ENCODE measurements around the gene GPRC6A.
"Not testable (repeated sequence)": the region's sequence is repeated elsewhere in the genome, so short reads cannot be mapped to it uniquely, and the experiment has no call there.

The GPRC6A gene, protein sequence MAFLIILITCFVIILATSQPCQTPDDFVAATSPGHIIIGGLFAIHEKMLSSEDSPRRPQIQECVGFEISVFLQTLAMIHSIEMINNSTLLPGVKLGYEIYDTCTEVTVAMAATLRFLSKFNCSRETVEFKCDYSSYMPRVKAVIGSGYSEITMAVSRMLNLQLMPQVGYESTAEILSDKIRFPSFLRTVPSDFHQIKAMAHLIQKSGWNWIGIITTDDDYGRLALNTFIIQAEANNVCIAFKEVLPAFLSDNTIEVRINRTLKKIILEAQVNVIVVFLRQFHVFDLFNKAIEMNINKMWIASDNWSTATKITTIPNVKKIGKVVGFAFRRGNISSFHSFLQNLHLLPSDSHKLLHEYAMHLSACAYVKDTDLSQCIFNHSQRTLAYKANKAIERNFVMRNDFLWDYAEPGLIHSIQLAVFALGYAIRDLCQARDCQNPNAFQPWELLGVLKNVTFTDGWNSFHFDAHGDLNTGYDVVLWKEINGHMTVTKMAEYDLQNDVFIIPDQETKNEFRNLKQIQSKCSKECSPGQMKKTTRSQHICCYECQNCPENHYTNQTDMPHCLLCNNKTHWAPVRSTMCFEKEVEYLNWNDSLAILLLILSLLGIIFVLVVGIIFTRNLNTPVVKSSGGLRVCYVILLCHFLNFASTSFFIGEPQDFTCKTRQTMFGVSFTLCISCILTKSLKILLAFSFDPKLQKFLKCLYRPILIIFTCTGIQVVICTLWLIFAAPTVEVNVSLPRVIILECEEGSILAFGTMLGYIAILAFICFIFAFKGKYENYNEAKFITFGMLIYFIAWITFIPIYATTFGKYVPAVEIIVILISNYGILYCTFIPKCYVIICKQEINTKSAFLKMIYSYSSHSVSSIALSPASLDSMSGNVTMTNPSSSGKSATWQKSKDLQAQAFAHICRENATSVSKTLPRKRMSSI

DNA sequence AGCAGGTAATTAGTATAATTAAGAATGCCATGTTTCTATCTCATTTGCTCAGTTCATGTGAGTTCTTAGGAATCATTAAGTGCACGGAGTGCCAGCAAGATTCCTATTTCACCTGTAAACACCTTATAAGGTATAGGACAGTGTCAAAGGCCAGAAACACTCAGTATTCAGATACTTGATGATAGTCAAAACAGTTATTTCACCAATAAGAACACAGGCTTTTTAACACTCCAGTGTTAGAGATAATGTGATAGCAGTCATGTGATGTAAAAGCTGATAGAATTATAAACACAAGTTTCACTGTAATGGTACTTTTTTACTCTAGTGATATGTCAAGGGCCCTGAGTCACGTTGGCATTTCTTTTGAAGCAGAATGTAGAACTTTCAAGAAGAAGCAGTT, at the start of gene GPRC6A:
GPRC6A (minus strand) TSS at position 101 of the 400 bp plus-strand sequence; CDS start at position 31, 70 bp downstream.
- no peak for DNase-seq (ENCODE audit: low spot score)

DNA sequence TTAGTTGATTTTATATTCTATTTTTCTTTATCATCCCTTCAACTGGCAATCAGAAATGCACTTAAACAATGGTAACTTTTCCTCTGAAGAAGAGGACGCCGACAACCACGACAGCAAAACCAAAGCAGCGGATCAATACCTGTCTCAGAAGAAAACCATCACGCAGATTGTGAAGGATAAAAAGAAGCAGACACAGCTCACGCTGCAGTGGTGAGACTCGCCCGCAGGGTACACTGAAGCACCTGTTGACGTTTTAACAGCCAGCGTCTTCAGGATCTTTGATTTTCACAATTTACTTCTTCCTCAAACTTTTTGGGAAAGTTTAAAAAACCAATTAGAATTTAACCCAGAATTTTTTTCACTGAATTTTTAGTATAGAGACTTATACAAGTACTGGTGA, 48.9 kb upstream of the GPRC6A start:
- DNase-seq (ENCODE audit: low spot score), result no peak

DNA sequence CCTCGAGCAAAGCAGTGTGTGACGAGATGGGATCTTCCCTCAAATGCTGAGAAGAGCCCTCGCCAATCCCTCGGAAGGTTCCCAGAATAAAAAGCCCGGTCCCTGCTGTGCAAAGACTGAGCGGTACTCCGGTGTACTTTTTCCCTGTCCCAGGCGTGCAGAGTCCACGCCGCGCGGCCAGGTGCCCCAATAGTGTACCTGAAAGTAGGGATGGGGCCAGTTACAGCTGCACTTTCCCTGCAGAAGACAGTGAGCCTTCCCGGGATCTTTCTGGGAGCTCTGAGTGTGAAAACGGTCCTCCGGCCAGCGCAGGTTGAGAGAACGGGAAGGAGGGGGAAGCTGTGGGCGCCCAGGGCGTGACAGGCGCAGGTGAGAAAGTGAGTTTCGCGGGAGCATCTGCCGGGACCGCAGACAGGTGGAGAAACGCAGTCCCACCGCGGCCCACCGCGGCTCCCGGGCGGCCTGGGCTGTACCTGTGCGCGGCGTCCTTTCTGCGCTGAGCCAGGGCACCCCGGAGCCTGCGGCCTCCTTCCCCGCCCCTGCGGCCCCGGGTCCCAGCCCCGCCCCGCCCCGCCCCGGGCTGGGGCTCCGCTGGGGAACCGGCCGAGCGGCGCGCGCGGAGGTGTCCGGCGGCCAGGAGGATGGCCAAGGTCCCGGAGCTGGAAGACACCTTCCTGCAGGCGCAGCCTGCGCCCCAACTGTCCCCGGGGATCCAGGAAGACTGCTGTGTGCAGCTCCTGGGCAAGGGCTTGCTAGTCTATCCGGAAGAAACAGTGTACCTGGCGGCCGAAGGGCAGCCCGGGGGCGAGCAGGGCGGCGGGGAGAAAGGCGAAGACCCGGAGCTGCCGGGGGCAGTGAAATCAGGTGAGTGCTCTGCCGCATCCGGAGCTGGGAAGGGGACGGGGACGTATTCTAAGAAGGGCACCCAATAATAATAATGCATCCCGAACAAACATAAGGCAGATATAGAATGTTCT, 48.0 kb upstream of the GPRC6A start, which contains the start of gene RFX6:
RFX6 (plus strand) TSS at position 608 of the 977 bp plus-strand sequence; CDS start at position 642, 34 bp downstream.
- DNase-seq (ENCODE audit: low spot score), result peak; percentile 52

DNA sequence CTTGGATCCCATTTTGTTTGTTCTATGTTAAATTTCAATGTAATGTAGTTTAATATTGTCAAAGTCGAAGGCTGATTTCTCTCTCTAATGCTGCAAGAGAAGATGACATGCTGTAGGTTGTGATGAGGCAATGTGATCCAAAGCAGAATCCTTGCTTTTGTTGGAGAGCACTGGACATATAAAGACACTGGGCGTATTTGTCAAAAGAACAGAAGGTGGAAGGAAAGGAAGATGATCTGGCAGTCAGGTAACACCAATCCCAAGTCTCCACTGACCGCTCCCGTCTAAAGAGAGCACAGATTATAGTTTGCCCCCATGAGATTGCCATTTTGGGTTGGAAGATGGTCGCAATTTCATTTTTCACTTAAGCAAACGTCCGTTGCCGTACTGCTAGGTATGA, 47.2 kb upstream of the GPRC6A start:
- no peak for DNase-seq (ENCODE audit: low spot score)

DNA sequence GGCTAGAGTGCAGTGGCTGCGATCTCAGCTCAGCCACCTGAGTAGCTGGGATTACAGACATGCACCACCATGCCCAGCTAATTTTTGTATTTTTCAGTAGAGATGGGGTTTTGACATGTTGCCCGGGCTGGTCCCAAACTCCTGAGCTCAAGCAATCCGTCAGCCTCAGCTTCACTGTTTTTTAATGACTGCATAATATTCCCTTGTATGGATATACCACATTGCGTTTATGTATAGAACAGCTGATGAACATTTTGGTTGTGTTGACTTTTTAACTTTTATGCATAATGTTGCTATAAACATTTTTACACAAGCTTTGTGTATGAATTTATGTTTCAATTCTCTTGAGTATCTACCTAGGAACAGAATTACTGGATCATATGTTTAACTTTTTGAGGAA, 43.9 kb upstream of the GPRC6A start:
- no peak for DNase-seq (ENCODE audit: low spot score)

DNA sequence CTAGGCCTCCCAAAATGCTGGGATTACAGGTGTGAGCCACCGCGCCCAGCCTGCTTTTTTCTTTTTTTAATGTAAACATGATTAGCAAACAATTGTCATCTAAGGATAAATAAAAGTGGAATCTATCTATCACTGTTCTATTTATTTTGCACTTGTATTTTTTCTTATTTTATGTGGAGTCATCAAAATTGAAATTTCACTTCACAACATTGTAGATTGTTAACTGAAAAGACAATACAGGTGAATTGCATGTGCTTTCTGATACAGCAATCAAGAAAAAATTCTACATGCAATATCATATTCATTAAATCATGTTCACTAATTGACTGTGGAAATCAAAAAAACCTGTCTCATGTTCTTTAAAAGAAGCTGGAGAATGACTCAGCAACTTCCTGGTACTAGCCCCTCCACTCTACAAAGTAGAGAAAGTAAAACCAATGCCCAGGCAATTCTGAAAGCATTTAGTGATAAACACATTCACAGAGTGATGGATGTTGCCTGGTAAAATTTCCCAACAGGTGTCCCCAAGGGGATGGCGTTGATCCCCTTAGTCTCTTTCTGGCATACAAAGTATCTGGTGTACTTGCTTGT, 37.5 kb upstream of the GPRC6A start:
- DNase-seq (ENCODE audit: low spot score), result no peak

DNA sequence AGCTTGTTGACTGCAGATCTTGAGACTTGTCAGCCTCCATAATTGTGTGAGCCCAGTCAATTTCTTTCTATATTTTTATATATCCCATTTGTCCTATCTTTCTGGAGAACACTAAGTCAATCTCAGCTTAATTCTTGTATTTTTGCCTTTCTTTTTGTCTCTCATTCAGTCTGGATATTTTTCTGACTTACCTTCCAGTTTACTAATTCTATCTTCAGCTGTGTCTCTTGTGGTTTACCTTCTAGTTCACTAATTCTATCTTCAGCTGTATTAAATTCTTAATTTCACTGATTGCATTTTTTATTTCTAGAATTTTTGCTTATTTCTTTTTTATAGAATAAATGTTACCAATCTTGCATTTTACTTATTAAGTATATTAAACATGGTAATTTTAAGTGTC, 30.4 kb upstream of the GPRC6A start:
- no peak for DNase-seq (ENCODE audit: low spot score)

DNA sequence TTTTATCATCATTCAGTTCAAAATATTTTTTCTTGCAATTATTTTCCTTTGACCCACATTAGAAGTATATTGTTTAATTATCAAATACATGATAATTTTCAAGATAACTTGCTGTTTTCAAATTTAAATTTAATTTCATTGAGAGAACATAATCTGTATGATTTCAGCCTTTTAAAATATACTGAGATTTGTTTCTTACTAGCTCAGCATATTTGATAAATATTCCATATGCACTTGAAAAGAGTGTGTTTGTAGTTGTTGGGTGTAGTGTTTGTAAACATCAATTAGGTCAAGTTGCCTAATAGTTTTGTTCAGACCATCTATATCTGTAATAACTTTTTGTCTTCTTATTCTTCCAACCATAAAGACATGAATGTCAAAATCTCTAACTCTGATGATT, 29.2 kb upstream of the GPRC6A start:
- no peak for DNase-seq (ENCODE audit: low spot score)

DNA sequence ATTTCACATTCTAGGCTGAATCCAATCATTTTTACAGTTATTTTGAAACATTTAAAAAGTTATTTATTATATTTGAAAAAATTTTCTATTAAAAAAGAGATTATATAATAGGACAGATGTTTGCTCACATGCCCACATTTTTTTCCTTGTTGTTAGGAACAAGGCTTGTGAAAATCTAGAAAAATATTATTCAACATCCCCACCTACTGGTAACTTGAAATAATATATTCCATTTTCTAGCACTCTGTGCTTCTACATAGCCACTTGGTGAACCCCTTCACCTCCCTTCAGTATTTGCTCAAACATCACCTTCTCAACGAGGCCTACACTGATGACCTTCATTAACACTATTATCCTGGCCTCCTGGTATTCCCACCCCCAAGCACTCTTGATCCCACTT, 18.3 kb upstream of the GPRC6A start:
- peak; percentile 18 for DNase-seq (ENCODE audit: low spot score)

DNA sequence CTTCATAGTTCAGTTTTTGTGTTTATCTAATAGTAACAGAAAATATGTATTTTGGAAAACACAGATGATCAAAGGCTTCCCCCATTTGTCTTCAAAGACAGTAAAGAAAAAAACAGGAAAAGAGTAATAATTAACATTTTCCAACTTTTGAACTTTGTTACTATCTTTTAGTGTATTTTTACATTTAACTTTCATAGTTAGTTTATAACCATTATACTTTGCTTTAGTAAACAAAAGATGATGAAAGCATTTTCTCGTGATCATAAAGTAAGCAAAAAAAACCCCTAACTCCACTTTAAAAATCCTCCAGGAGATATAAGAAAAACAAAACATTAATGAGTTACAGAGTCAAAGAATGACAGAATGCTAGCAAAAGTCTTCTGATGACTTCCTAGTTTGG, 13.6 kb upstream of the GPRC6A start:
- no peak for DNase-seq (ENCODE audit: low spot score)

DNA sequence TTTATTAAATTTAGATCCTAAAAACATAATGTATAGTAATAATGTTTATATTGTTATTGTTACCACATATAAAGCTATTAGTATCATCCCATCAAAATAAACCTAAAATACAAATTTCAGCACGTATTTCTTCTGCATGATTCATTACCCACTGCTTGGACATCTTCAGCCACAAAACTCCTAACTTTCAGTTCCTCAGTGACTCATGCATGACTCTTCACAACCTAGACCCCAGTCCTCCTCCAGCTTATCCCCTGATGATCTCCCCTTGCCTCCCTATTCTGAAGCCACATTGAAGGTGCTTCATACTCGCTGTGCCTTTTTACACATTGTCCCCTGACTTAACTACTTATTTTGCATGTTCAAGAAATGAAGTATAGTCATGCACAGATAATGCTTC, 11.2 kb upstream of the GPRC6A start:
- no peak for DNase-seq (ENCODE audit: low spot score)

DNA sequence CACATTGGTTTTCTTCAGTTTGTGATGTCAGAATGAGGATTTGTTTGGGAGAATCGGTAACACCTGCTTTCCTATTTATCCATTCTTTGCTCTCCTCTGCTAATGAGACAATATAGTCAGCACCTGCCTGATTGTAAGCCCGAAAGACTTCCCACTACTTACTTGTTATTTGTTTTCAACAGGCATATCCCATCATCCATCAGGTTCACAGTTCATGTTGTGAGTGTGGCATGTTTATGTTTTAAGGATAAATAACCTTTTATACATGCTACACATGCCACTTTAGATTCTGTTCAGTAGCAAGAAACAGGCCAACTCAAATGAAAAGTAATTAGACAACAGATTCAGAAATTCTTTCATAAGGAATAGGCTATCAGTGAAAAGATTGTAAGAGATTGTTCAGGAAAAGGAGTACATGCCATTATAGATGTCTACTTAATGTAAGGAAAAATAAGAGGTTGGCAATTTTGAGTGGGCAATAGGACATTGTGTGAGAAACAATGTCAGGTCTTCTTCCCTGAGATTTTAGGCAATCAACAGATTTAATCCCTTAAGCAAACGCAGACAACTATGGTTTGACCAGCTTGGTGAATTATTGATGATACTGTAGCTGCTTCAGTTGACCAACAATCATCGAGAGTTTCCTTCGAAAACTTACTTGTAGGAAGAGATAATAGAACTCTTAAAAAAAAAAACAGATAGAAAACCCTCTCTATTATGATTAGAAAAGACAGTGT, 7.9 kb upstream of the GPRC6A start:
- no peak for DNase-seq (ENCODE audit: low spot score)

DNA sequence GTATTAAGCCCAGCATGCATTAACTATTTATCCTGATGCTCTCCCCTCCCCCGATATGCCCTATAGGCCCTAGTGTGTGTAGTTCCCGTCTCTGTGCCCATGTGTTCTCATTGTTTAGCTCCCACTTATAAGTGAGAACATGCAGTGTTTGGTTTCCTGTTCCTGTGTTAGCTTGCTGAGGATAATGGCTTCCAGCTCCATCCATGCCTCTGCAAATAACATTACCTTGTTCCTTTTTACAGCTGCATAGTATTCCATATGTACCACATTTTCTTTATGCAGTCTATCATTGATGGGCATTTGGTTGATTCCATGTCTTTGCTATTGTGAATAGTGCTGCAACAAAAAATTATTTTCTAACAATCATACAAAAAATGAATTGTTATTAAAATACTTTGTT, 5.6 kb upstream of the GPRC6A start:
- DNase-seq (ENCODE audit: low spot score), result not testable (repeated sequence)

DNA sequence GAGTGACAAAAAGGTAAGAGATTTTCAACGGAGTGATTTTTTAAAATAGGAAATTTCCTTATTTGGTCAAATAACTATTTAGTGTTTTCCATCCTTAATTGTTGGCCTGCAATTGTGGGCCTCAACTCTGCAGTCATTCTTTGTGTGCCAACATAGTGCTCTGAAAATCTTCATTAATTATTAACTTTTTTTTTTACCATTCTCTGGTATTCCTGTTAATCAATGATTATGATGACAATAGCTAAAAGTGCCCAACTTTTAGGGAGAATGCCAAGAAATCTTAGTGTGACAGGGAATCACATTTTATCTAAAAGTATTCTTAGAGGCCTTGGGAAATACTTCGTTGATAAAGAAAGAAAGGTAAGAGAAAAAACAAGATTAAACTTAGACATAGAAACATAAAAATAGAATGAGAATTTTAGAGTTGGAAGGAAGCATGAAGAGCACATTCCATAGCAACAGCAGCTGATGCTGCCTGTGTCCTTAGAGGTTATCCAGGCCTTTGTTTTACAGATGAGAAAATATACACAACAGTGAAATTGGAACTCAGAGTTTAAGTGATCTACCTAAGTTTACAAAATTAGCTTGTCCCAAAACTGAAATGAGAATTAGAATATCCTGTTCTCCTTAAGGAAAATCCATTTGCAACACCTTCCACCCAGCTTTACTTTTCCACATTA, 1.2 kb downstream of the GPRC6A start:
- no peak for DNase-seq (ENCODE audit: low spot score)

DNA sequence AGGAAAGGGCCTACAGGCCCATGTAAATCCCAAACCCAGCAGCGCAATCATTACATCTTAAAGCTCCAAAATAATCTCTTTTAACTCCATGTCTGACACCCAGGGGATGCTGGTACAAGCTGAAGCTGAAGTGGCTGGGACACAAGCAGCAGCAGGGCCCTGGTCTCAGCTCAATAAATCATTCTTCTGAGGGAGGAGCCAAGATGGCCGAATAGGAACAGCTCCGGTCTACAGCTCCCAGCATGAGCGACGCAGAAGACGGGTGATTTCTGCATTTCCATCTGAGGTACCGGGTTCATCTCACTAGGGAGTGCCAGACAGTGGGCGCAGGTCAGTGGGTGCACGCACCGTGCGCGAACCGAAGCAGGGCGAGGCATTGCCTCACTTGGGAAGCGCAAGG, 12.5 kb downstream of the GPRC6A start:
- peak; percentile 5 for DNase-seq (ENCODE audit: low spot score)

DNA sequence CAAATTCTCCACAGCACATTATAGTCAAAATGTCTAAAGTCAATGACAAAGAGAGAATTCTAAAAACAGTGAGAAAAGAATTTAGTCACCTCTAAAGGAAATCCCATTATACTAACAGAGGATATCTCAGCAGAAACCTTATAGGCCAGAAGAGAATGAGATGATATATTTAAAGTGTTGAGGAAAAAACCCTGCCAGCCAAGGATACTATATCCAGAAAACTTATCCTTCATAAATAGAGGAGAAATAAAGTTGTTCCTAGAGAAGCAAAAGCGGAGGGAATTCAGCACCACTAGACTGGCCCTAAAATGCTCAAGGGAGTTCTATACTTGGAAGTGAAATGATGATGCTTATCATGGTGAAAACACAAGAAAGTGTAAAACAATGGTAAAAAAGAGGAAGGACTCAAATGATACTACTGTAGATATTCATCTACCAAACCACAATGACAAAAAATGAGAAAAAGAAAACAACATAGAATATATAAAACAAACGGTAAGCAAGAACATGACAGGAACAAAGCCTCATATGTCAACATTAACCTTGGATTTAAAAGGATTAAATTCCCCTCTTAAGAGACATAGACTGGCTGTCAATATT, 16.7 kb downstream of the GPRC6A start:
- no peak for DNase-seq (ENCODE audit: low spot score)

DNA sequence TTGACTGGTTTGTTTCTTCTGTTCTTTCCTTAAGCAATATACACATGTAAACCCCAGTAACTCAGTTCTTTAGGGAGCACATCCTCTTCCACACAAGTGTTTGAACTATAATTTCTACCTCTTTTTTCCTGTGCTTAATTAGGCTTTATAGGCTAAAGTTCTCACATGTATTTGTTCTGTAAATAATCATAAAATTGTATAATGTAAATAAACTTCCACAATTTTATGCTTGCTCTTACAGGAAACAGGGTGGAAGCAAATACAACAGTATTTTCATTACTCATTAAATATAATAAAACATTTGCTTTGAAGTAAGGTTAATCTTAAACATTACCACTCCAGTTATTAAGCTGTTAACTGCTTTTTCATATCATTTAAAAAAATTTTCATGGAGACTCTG, 26.9 kb downstream of the GPRC6A start:
- DNase-seq (ENCODE audit: low spot score), result no peak

DNA sequence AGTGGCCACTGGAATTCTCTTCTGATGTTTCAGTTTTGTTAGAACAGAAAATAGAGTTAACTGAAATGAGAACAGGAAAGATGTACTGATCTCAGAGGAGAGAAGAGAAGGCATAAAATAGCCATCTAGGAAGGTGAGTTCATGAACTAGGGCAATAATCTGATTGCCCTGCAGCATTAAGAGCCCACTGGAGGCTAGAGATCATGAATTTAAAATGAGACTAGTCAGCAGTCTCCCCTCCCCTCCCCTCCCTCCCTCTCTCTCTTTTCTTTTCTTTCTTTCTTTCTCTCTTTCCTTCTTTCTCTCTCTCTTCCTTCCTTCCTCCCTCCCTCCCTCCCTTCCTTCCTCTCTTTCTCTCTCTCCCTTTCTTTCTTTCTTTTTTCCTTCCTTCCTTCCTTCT, 28.9 kb downstream of the GPRC6A start:
- DNase-seq (ENCODE audit: low spot score), result no peak

DNA sequence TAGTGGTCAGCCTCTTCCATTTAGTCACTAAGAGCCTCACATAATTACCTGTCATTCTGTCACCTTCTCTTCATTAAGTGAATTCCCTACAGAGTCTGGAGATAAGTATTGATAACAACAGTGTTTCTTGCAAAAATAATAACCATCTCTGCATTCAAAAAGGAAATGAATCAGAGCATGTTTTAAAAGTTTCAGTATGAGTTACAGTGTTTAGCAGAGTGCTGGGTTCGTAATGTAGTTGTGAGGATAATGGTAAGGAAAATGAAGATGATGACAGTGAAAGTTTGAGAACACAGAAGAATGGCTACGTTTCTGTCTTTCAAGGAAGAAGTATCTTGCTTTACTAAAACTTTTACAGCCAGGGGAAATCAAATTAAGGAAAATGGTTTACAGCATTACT, 31.3 kb downstream of the GPRC6A start:
- DNase-seq (ENCODE audit: low spot score), result no peak

DNA sequence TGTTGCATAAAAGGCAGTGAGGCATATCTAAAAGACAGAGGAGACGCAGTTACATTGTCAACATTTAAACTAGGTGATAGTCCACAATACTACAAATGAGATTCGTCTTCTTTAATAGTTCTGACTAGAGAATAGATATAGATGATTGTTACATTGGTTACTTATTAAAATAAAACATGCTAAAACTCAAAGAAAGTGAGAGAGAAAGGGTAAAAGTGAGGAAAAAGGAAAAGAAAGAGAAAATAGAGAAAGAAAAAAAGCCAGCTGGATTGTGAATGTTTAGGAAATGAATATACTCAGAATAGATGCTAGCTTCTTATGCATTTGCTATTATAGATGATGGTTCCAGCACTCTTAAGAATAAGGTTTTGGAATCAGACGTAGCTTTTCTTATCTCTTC, 35.7 kb downstream of the GPRC6A start:
- DNase-seq (ENCODE audit: low spot score), result no peak
